Naive B cell (primary cell): Measurements from ENCODE around the gene ARHGAP18. TPM values are rescaled to one million over a fixed set of nuclear protein-coding genes. Genes with fewer than 3 reads are reported as not detected.

ENCODE experiments used
- ATAC-seq, 2 donors: fragments of 150-1000 bp; cut with Tn5 transposase; 2 replicates each; pipeline ENCODE4 v1.10.0; 2021; ENCODE audit warnings: low read depth in 2 of 2, mild to moderate bottlenecking in 2 of 2, moderate library complexity in 2 of 2
- DNase-seq: peaks from one replicate; pipeline ENCODE4 v3.0.0; 2022
- H3K27ac Mint-ChIP-seq, 6 donors: one replicate each; pipeline ENCODE4 v1.8.0; 2020 to 2022; ENCODE audit warnings: mild to moderate bottlenecking in 6 of 6, mixed read lengths in 6 of 6, moderate library complexity in 5 of 6, inconsistent platforms in 2 of 6
- H3K27me3 Mint-ChIP-seq, 3 donors: one replicate each; pipeline ENCODE4 v1.8.0; 2021 to 2022; ENCODE audit warnings: mixed read lengths in 3 of 3, mild to moderate bottlenecking in 1 of 3
- H3K36me3 Mint-ChIP-seq, 2 donors: one replicate each; pipeline ENCODE4 v1.8.0; 2020 to 2022; ENCODE audit warnings: mixed read lengths in 2 of 2, inconsistent platforms in 1 of 2, mild to moderate bottlenecking in 1 of 2
- H3K4me1 Mint-ChIP-seq, 3 donors: one replicate each; pipeline ENCODE4 v1.8.0; 2020 to 2022; ENCODE audit warnings: mixed read lengths in 3 of 3, inconsistent platforms in 1 of 3, mild to moderate bottlenecking in 1 of 3, moderate library complexity in 1 of 3
- H3K4me3 Mint-ChIP-seq, 8 donors: one replicate each; pipeline ENCODE4 v1.8.0; 2020 to 2022; ENCODE audit warnings: mild to moderate bottlenecking in 8 of 8, mixed read lengths in 8 of 8, moderate library complexity in 8 of 8, inconsistent platforms in 2 of 8
- H3K9me3 Mint-ChIP-seq, 7 donors: one replicate each; pipeline ENCODE4 v1.8.0; 2020 to 2022; ENCODE audit warnings: mixed read lengths in 7 of 7, mild to moderate bottlenecking in 5 of 7, inconsistent platforms in 2 of 7, moderate library complexity in 1 of 7
- polyA plus RNA-seq, 6 donors: library from polyadenylated mRNA; unstranded; fragments of 300-500 nt; fragmentation: Illumina TruSeq; gene quantifications; one replicate each; pipeline ENCODE4 v1.2.3, GENCODE V29; 2021; ENCODE audit warnings: low read depth in 6 of 6

Gene ARHGAP18
- polyA plus RNA-seq, 6 donors from 2014 or later, result 0.84 to 4.0 (median 3.0) TPM

DNA sequence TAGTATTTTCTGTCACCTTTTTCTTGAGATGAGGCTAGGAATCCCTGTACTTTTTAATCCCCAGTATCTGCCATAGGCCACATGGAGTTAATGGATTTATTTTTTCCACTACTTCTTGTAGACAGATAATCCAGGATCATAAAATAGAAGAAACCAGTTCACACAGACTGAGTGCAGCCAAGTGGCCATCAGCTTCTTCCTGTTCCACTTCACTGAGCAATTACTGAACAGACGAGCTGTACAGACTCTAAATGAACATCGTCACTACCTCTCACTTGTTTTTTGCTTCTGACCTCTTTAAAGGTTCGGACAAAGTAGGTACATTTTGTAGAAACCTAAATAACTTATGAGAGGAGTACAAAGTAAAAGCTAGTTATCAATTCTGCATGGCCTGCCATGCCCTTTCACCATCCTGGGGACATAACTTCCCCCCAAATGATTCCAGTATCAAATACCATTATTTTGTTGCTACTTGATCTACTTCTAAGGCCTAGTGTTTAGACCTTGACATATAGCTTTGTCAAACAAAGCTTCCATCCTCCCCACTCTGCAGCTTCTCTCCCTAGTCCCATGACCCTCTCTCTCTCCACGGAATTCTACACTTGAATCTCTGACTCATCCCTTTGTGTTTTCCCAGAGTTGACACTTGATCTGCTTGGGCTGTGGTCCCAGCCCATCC, 34.4 kb upstream of the ARHGAP18 start:
- no peaks in the 10 kb centered on the region for H3K27me3 Mint-ChIP-seq
- H3K4me3 Mint-ChIP-seq, result peak overlapping the region in 3 of 8 donors; percentile 5 to 51 (median 17)
- DNase-seq (no peak), ATAC-seq (peak; percentile 38 to 48)
- H3K9me3 Mint-ChIP-seq, result no peaks in the 10 kb centered on the region
- H3K27ac Mint-ChIP-seq, result peak overlapping the region in 2 of 6 donors; percentile 22 to 48
- H3K4me1 Mint-ChIP-seq, result peaks cover 21 to 28% (median 23%) of the 10 kb centered on the region in 3 donors
- no peaks in the 10 kb centered on the region for H3K36me3 Mint-ChIP-seq

GRCh38 chr6:129740013-129740412, 30.0 kb upstream of the ARHGAP18 start:
- DNase-seq, result no peak
- H3K9me3 Mint-ChIP-seq, result no peaks in the 10 kb centered on the region
- H3K27ac Mint-ChIP-seq, result no peak overlapping the region
- peaks cover 10 to 12% (median 10%) of the 10 kb centered on the region in 3 donors for H3K4me1 Mint-ChIP-seq
- no peaks in the 10 kb centered on the region for H3K36me3 Mint-ChIP-seq
- H3K27me3 Mint-ChIP-seq, result no peaks in the 10 kb centered on the region
- H3K4me3 Mint-ChIP-seq, result no peak overlapping the region
- ATAC-seq, result no peak

GRCh38 chr6:129736105-129736504, 26.1 kb upstream of the ARHGAP18 start:
- Mint-ChIP-seq H3K4me1 (no peaks in the 10 kb centered on the region), H3K36me3 (no peaks in the 10 kb centered on the region), H3K9me3 (no peaks in the 10 kb centered on the region), H3K27ac (no peak overlapping the region), H3K27me3 (no peaks in the 10 kb centered on the region), H3K4me3 (no peak overlapping the region)
- ATAC-seq, result no peak
- no peak for DNase-seq

- no peaks in the 10 kb centered on the region for H3K36me3 Mint-ChIP-seq
- DNase-seq, result no peak
These were observed 23.3 kb upstream of the ARHGAP18 start for GRCh38 chr6:129733290-129733689.

GRCh38 chr6:129732542-129732941, 22.6 kb upstream of the ARHGAP18 start:
- Mint-ChIP-seq H3K4me1 (no peaks in the 10 kb centered on the region), H3K4me3 (no peak overlapping the region), H3K27me3 (no peaks in the 10 kb centered on the region), H3K27ac (no peak overlapping the region), H3K9me3 (no peaks in the 10 kb centered on the region), H3K36me3 (no peaks in the 10 kb centered on the region)
- ATAC-seq, result no peak
- no peak for DNase-seq

More at GRCh38 chr6:129733290-129733689, 23.3 kb upstream of the ARHGAP18 start:
- Mint-ChIP-seq H3K4me3 (no peak overlapping the region), H3K4me1 (no peaks in the 10 kb centered on the region), H3K27ac (no peak overlapping the region), H3K27me3 (no peaks in the 10 kb centered on the region), H3K9me3 (no peaks in the 10 kb centered on the region)
- ATAC-seq, result no peak

DNA sequence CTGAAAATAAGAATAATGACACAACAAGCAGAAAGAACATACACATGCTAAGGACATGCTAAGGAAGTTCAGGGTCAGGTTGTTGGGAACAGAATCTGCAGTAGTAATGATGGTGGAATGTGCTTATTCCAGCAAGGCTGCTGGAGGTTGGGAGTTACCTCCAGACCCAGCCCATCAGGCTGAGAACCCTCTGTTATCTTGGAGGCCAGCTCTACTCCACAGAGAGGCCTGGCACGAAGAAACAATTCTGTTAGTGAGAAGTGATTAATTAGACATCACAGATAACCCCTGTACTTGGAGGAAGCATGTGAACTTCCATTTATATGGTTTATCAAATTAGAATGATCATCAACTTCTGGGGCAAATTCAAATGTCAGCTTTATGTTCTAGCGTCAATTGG, 22.1 kb upstream of the ARHGAP18 start:
- Mint-ChIP-seq H3K36me3 (no peaks in the 10 kb centered on the region), H3K4me3 (no peak overlapping the region), H3K9me3 (no peaks in the 10 kb centered on the region), H3K27ac (no peak overlapping the region), H3K27me3 (no peaks in the 10 kb centered on the region), H3K4me1 (no peaks in the 10 kb centered on the region)
- DNase-seq, result no peak
- no peak for ATAC-seq

DNA sequence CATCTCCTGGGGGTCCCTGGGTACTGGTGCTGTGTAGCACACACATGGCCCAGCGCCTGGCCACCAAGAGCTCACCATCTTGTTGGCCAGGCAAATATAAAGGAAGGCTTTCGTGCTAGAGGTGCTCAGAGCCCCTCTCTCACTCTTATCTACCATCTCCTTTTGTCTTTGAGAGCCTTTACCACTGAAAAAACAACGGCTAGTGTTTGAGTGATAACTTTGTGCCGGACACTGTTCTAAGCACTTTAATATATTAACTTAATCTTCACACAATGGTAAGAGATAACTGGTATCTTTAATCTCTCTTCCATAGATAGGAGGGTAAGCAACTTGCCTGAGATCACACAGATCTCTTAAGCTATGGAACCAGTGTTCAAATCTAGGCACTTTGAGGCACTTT, 21.5 kb upstream of the ARHGAP18 start:
- Mint-ChIP-seq H3K27me3 (no peaks in the 10 kb centered on the region), H3K4me3 (no peak overlapping the region), H3K27ac (no peak overlapping the region), H3K36me3 (no peaks in the 10 kb centered on the region), H3K9me3 (no peaks in the 10 kb centered on the region), H3K4me1 (no peaks in the 10 kb centered on the region)
- DNase-seq (no peak), ATAC-seq (no peak)

DNA sequence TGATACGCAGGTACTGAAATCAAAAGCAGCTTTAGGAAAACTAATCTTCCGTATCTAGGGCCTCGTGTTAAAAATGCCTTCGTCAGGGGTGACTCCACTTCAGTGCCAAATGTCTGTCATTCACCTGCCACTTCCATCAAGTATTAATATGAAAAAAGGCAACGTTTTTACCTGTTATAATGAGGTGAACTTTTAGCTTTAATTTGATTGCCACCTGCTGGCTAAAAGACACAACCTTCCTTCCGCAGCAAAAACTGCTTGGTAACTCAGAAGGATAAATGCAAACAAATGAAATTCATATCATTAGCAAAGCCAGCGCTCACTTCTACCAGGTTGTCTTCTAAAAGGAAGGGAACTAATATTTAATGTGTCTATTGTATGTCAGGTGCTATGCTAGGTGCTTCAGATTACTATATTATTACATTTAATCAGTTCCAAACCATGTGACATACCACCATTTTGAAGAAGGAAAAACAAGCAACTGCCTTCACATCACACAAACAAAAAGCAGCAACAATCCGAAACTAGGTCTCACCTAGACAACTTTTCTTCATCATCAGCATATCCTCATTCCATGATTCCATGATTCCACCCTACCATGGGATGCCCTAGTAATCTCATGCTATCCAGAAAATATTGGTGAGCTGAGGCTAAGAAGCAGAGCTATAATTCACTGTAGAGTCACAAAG, 20.6 kb upstream of the ARHGAP18 start:
- DNase-seq (peak; percentile 24), ATAC-seq (peak in 1 of 2 donors; percentile 45)
- no peaks in the 10 kb centered on the region for H3K9me3 Mint-ChIP-seq
- H3K4me1 Mint-ChIP-seq, result no peaks in the 10 kb centered on the region
- no peaks in the 10 kb centered on the region for H3K36me3 Mint-ChIP-seq
- no peaks in the 10 kb centered on the region for H3K27me3 Mint-ChIP-seq
- no peak overlapping the region for H3K27ac Mint-ChIP-seq
- H3K4me3 Mint-ChIP-seq, result no peak overlapping the region

DNA sequence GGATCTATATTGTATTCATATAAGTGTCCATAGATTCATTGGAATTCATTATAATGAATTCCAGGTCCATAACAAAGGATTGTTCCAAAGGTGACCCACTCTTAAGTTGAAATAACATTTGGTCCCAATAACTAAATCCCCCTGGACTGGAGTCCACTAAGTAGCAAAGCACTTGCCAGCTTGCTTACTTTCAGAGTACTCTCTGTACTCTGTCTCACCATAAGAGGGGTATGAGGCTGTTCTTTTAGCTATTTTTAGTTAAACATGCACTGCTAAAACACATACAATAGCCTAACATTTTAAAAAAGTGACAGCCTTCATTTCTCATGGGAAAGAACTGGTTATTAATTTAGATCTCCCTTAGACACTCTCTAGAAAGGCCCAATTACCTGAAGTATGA, 16.7 kb upstream of the ARHGAP18 start:
- no peaks in the 10 kb centered on the region for H3K36me3 Mint-ChIP-seq
- H3K4me3 Mint-ChIP-seq, result no peak overlapping the region
- no peak overlapping the region for H3K27ac Mint-ChIP-seq
- DNase-seq, result no peak
- no peaks in the 10 kb centered on the region for H3K27me3 Mint-ChIP-seq
- ATAC-seq, result no peak
- no peaks in the 10 kb centered on the region for H3K9me3 Mint-ChIP-seq
- no peaks in the 10 kb centered on the region for H3K4me1 Mint-ChIP-seq

DNA sequence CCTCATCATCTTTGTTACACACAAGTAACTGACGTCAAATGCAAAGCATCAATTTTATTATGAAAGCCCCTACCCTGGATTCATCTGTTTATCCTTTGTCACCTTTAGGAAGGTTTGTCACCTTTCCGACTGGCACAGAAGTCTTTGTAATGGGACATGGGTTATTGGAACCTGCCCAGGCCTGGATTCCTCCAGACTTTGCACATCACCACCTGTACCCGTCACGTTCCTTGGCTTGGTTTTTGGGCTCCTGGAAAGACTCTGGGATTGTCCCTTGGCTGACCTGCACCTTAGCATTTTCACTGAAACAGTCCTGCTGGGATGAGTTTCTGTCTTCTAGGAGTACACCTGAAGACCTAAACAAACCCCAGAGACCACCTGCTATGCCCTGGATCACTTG, 15.4 kb upstream of the ARHGAP18 start:
- DNase-seq (no peak), ATAC-seq (no peak)
- H3K9me3 Mint-ChIP-seq, result no peaks in the 10 kb centered on the region
- H3K4me1 Mint-ChIP-seq, result no peaks in the 10 kb centered on the region
- H3K27ac Mint-ChIP-seq, result no peak overlapping the region
- H3K36me3 Mint-ChIP-seq, result no peaks in the 10 kb centered on the region
- no peak overlapping the region for H3K4me3 Mint-ChIP-seq
- H3K27me3 Mint-ChIP-seq, result no peaks in the 10 kb centered on the region

- no peak overlapping the region for H3K27ac Mint-ChIP-seq
These were observed 9.7 kb upstream of the ARHGAP18 start for GRCh38 chr6:129719692-129720091.

GRCh38 chr6:129717277-129717676, 7.3 kb upstream of the ARHGAP18 start:
- Mint-ChIP-seq H3K27me3 (no peaks in the 10 kb centered on the region), H3K36me3 (no peaks in the 10 kb centered on the region), H3K4me1 (peaks cover 2 to 6% (median 4%) of the 10 kb centered on the region in 3 donors), H3K4me3 (no peak overlapping the region), H3K27ac (no peak overlapping the region), H3K9me3 (no peaks in the 10 kb centered on the region)
- ATAC-seq (no peak), DNase-seq (no peak)

More at GRCh38 chr6:129719692-129720091, 9.7 kb upstream of the ARHGAP18 start:
- ATAC-seq, result no peak
- Mint-ChIP-seq H3K27me3 (no peaks in the 10 kb centered on the region), H3K4me3 (no peak overlapping the region), H3K36me3 (no peaks in the 10 kb centered on the region), H3K9me3 (no peaks in the 10 kb centered on the region), H3K4me1 (no peaks in the 10 kb centered on the region)
- no peak for DNase-seq

DNA sequence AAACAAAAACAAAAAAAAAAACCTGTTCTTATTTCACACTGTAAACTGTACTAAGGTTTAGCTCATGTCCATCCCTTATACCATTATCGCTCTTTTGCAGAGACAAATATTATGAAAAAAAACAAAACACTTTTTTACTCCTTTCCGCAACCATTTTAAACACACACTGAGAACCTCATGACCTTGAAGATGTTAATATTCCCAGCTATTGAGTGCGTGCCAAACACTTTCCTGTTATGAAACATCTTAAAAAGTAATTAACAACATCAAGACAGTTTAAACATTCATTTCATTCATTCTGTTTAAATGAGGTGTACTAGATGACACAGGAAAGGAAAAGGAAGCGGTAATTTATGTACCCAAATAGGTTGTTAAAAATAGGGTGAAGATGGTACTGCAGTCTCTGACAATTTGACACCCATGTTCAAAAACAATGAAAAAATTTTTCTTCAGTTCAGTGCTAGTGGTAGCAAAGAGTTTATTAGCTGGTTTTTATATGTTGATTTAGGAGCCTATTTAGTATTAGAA, 3.9 kb upstream of the ARHGAP18 start:
- Mint-ChIP-seq H3K4me3 (peak overlapping the region in 1 of 8 donors; percentile 53), H3K4me1 (peaks cover 17 to 27% (median 24%) of the 10 kb centered on the region in 3 donors), H3K36me3 (no peaks in the 10 kb centered on the region), H3K9me3 (no peaks in the 10 kb centered on the region), H3K27me3 (no peaks in the 10 kb centered on the region), H3K27ac (peak overlapping the region in 1 of 6 donors; percentile 22)
- ATAC-seq, result no peak
- DNase-seq, result no peak

DNA sequence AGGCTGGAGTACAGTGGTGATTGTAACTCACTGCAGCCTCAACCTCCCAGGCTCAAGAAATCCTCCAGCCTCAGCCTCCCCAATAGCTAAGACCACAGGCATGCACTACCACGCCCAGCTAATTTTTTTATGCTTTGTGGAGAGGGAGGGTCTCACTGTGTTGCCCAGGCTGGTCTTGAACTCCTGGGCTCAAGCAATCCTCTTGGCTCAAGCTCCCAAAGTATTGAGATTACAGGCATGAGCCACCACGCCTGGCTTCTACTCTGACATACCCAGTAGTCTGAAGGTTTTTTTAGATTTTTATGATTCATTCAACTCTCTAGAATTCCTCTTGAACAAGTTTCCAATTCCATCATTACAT, 1.3 kb upstream of the ARHGAP18 start:
- Mint-ChIP-seq H3K27me3 (no peaks in the 10 kb centered on the region), H3K4me1 (peaks cover 26 to 37% (median 36%) of the 10 kb centered on the region in 3 donors), H3K9me3 (no peaks in the 10 kb centered on the region), H3K27ac (peak overlapping the region in 2 of 6 donors; percentile 2 to 13), H3K4me3 (peak overlapping the region in 7 of 8 donors; percentile 17 to 99 (median 97)), H3K36me3 (no peaks in the 10 kb centered on the region)
- ATAC-seq (no peak), DNase-seq (no peak)
